ENCODE results near the gene CDAN1. TPM values are rescaled to one million over a fixed set of nuclear protein-coding genes. Genes with fewer than 3 reads are reported as not detected.
"Not testable (repeated sequence)": the region's sequence is repeated elsewhere in the genome, so short reads cannot be mapped to it uniquely, and the experiment has no call there.

The CDAN1 gene
- total RNA-seq, 1 experiment from 2014 or later: 17.8 TPM

- Histone ChIP-seq H3K4me1 (no peaks in the 10 kb centered on the region), H3K36me3 (peaks cover 63% of the 10 kb centered on the region), H3K27ac (no peak overlapping the region), H3K4me3 (no peak overlapping the region), H3K27me3 (no peaks in the 10 kb centered on the region), H3K9me3 (replicated peaks) (no peaks in the 10 kb centered on the region)
- no peak for DNase-seq
Observed at GRCh38 chr15:42686281-42686680, 50.6 kb downstream of the CDAN1 start.

GRCh38 chr15:42681119-42681518 is 55.8 kb downstream of the CDAN1 start:
- H3K36me3 ChIP-seq: peaks cover 64% of the 10 kb centered on the region
- no peaks in the 10 kb centered on the region for H3K27me3 ChIP-seq
- no peak overlapping the region for H3K4me3 ChIP-seq
- no peak overlapping the region for H3K27ac ChIP-seq
- no peaks in the 10 kb centered on the region for H3K9me3 ChIP-seq (replicated peaks)
- H3K4me1 ChIP-seq: no peaks in the 10 kb centered on the region
- DNase-seq: no peak

- not testable (repeated sequence) for H3K4me1 ChIP-seq; H3K4me3 ChIP-seq; H3K27me3 ChIP-seq; DNase-seq; H3K27ac ChIP-seq; H3K9me3 ChIP-seq (replicated peaks)
- H3K36me3 ChIP-seq: peaks cover 64% of the 10 kb centered on the region
Observed at GRCh38 chr15:42680142-42680482, 56.8 kb downstream of the CDAN1 start.

- DNase-seq: no peak
- peaks cover 62% of the 10 kb centered on the region for H3K36me3 ChIP-seq
Observed at GRCh38 chr15:42679285-42680141, 57.4 kb downstream of the CDAN1 start.

GRCh38 chr15:42675021-42675420 is 61.9 kb downstream of the CDAN1 start:
- Histone ChIP-seq H3K9me3 (replicated peaks) (no peaks in the 10 kb centered on the region), H3K27me3 (no peaks in the 10 kb centered on the region), H3K36me3 (peaks cover 63% of the 10 kb centered on the region), H3K4me3 (no peak overlapping the region), H3K4me1 (no peaks in the 10 kb centered on the region), H3K27ac (no peak overlapping the region)
- no peak for DNase-seq

More at GRCh38 chr15:42679285-42680141, 57.4 kb downstream of the CDAN1 start:
- H3K9me3 ChIP-seq (replicated peaks): no peaks in the 10 kb centered on the region
- H3K27ac ChIP-seq: no peak overlapping the region
- H3K27me3 ChIP-seq: no peaks in the 10 kb centered on the region
- no peaks in the 10 kb centered on the region for H3K4me1 ChIP-seq
- no peak overlapping the region for H3K4me3 ChIP-seq

- Histone ChIP-seq H3K9me3 (replicated peaks) (no peaks in the 10 kb centered on the region), H3K4me1 (no peaks in the 10 kb centered on the region), H3K36me3 (peaks cover 61% of the 10 kb centered on the region), H3K27me3 (no peaks in the 10 kb centered on the region), H3K4me3 (no peak overlapping the region), H3K27ac (no peak overlapping the region)
- no peak for DNase-seq
Observed at GRCh38 chr15:42674472-42674871, 62.5 kb downstream of the CDAN1 start.

Other genes starting within 250 kb of the CDAN1 start
- 84.6 and 86.2 TPM in 2 replicates for gene ZNF106, start 246.0 kb downstream of the CDAN1 start, total RNA-seq (2014; rRNA removed; shearing (Covaris generic))
- 52.6 and 60.7 TPM in 2 replicates for gene SNAP23, start 241.5 kb downstream of the CDAN1 start, total RNA-seq (2014; rRNA removed; shearing (Covaris generic))
- 23.8 and 26.4 TPM in 2 replicates for gene LRRC57, start 188.3 kb downstream of the CDAN1 start, total RNA-seq (2014; rRNA removed; shearing (Covaris generic))
- 54.7 and 59.2 TPM in 2 replicates for gene HAUS2, start 188.3 kb downstream of the CDAN1 start, total RNA-seq (2014; rRNA removed; shearing (Covaris generic))
- gene STARD9, start 161.5 kb downstream of the CDAN1 start, total RNA-seq (2014; rRNA removed; shearing (Covaris generic)): 11.0 and 15.2 TPM in 2 replicates
- 10.9 and 11.1 TPM in 2 replicates for gene TTBK2, start 183.7 kb upstream of the CDAN1 start, total RNA-seq (2014; rRNA removed; shearing (Covaris generic))